HT1080 (cell line): ENCODE data around the gene NCOA1. TPM values are rescaled to one million over a fixed set of nuclear protein-coding genes. Genes with fewer than 3 reads are reported as not detected.

ENCODE experiments used
- DNase-seq: peaks from one replicate; pipeline ENCODE4 v3.0.0-alpha.2; 2015; ENCODE audit warnings: low read depth
- total RNA-seq: library from RNA; depleted of rRNA; stranded (reverse); fragments of >200 nt; shearing (Covaris generic); gene quantifications from 2 replicates; pipeline ENCODE4 v1.2.3, GENCODE V29; 2014

The NCOA1 gene
- total RNA-seq, 1 experiment from 2014 or later = 10.4 TPM

DNA sequence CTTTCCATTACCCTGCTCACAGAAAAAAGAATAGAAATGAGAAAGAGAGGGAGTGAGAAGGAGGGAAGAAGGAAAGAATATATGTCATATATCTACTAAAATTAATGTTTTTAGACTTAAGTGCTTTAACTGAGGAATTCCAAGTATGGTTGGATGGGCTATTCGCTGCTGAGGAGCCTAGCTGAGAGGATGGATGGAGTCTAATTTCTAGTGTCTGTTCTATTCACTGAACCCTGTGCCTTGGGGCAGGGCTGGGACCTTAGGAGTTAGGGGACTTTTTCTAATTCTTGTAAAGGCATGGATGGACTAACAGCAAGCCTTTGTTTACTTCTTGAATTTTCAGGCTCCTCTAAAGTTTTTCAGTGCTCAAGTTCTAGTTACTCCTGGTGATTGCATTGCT, 192.4 kb downstream of the NCOA1 start:
- DNase-seq = no peak

DNA sequence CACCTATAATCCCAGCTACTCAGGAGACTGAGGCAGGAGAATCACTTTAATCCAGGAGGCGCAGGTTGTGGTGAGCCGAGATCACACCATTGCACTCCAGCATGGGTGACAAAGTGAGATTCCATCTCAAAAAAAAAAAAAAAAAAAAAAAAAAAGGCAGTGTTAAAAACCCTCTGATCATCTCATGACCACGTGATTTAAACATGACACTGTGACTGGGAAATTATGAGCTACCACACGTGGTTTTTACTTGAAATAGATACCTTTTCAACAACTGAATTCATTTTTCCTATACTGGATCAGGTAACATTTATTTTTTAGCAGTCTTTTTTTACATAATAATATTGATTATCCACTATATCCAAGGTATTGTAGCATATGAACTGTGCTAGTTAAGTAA, 199.5 kb downstream of the NCOA1 start:
- DNase-seq = no peak

DNA sequence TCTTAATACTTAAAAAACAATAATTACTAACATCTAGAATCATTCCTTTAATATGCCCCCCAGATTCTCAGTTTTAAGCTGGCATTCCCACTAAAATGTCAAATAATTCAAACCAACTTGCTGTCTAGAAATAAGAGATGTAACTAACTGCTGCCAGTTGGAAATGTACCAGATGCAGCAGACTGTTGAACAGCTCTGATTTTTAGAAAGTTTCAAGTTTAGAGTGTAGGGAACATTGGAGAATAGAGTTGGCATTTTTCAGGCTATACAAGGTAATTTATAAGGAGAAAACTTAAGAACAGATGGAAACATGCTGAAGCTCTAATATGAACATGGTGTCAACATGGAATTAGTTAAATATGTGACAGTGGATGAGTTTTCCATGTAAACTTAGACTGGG, 200.8 kb downstream of the NCOA1 start:
- DNase-seq = no peak

DNA sequence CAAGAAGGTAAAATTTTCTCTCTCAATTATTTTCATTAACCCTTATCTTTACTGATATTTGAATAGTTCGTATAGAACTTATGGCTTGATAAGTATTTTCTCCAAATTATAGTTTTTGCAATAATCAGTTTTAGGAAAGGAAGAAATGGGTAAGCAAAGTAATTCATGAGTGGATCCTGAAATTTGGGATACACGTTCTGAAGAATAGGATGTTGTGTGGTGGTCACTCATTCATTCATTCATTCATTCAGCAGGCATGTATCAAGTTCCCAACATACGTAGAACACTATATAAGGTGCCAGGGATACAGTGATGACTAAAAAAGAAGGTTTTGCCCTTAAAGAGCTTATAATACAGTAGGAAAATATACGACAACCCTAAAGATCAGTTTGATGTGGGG, 206.7 kb downstream of the NCOA1 start:
- DNase-seq = no peak

DNA sequence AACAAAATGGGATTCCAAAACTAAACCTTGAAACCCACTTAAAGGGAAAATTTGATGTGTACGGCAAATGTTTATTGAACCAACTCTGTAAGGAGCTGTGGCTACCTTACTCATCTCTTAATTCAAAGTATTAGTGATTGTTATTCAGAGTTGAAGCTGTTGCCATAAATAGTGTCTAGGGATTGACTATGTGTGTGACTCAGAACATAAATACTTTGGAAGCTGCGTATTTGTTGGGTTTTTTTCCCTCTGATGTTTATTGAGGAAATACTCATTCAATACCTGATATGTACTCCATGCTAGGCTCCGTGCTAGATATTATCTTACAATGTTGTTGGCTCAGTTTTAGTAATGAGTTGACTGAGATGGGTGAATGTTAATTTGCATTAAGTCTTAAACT, 211.7 kb downstream of the NCOA1 start:
- DNase-seq = peak; percentile 83

DNA sequence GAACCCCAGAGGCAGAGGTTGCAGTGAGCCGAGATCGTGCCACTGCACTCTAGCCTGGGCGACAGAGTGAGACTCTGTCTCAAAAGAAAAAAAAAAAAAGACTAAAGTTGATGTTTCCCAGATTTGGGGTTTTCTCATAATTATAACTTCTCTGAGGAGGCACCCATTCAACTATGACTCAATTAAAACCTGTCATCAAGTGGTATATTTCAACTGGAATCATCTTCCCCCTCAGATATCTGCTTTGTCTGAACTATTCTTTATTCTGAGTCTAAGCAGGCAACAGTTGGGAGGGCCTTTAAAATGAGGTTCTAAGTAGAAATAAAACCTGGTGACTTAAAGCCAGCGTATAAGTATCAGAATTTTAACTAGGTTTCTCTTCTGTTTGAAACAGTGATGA, 213.6 kb downstream of the NCOA1 start:
- DNase-seq = no peak

DNA sequence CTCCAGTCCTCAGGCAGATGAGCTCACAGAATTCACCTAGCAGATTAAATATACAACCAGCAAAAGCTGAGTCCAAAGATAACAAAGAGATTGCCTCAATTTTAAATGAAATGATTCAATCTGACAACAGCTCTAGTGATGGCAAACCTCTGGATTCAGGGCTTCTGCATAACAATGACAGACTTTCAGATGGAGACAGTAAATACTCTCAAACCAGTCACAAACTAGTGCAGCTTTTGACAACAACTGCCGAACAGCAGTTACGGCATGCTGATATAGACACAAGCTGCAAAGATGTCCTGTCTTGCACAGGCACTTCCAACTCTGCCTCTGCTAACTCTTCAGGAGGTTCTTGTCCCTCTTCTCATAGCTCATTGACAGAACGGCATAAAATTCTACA, 216.1 kb downstream of the NCOA1 start:
- no peak for DNase-seq

DNA sequence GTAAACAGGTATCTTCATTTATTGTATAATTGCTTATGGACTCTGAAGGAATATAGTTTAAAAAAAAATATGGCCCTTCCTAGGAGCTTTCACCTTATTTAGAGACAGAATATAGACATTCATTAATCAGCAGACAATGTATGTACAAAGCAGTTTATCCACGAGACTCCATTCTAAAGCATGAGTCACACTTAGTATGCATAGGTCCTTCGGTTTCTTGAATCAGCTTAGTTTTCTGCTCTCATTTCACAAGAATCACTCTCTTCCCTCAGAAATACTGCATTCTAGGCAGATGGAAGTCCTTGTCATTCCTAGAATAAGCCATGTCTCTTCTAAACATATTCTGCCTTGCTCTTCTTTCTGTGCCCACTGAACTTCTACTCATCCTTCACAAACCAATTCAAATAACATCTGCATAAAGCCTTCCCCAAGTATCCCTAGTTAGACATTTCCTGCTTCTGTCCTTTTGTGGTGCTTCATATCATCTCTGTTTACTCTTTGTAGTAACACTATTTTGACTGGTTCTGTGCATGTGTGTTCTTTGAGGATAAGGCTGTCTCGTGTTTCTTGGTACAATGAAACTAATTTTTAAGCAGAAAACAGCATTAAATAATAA, 217.6 kb downstream of the NCOA1 start:
- DNase-seq = peak; percentile 65

DNA sequence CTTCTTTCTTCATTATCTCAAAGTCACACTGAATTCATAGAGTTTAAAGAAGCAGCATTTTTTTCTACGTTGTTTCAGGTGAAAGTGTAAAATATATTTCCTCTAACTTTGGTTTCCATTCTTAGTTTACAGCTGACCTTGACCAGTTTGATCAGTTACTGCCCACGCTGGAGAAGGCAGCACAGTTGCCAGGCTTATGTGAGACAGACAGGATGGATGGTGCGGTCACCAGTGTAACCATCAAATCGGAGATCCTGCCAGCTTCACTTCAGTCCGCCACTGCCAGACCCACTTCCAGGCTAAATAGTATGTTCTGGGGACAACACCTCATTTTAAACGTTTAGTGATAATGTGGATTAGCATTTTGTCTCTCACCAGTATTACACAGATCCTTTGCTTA, 219.8 kb downstream of the NCOA1 start:
- DNase-seq = no peak

DNA sequence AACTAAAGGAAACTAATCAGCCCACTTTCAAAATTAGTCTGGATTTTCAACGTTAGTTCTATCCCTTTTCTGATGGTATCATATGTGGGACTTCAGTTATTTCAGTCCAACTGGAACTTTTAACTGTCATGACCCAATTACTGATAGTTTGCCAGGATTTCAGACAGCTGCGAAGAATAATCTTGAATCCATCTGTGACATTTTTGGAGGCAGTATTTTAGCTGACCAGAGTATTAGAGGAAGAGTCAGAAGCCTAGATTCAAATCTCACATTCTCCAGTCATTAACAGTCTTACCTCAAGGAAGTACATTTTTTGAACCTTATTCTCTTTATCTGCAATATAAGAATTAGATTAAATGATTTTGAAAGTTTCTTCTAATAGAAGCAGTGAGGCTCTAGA, 220.8 kb downstream of the NCOA1 start:
- DNase-seq = no peak

DNA sequence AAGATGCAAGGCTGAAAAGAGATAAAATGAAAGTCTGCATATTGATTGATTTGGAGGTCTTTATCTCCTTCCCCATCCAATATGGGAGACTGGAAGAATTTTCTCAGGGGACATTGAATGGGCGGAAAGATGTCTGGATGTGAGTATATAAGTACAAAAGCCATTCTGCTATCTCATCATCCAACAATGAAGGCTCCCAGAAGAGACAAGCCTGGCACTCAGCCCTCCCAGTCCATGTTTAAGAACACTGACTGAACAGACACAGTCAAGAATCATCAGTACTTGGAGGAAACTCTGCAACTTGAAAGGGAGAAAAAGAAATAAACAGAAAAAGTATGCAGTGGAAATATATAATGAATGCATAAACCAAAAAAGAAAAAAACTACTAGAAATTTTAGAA, 221.2 kb downstream of the NCOA1 start:
- DNase-seq = no peak

DNA sequence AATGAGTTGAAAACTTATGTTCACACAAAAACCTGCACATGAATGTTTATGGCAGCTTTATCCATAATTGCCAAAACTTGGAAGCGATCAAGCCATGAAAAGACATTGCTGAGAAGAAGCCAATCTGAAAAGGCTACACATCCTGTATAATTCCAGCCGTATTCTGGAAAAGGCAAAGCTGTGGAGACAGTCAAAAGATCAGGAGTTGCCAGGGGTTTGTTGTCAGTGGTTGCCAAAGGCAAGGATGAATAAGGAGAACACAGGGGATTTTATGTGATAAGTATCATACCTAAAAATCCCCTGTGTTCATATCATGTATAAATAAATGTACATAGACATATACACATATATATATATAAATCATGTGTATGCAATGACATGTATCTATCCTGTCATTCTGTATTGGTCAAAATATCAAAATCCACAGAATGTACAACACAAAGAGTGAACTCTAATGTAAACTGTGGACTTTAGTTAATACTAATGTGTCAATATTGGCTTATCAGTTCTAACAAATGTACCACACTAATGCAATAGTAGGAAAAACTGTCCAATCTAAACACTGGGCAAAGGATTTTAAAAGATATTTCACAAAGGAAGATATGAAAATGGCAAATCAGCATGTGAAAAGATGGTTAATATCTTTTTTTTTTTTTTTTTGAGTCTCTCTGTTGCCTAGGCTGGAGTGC, 226.4 kb downstream of the NCOA1 start:
- DNase-seq = no peak

DNA sequence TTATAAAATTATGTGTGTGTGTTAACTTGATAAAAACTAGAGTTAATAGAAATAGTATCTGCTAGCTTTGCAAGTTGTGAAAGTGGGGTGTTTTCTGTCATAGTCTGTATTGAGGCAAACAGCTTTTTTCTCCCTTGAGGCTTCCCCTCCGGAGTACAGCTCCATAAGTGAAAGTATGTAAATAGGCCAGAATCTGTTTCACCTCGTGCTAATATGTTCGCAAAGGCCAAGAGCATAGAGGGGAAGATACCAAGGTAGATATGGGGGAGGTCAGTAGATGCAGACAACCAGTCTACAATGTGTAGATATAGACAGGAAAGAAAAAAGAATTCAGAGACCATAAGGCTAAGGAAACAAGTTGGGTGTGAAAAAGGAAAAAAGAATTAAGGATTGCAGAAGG, 229.3 kb downstream of the NCOA1 start:
- DNase-seq = no peak

DNA sequence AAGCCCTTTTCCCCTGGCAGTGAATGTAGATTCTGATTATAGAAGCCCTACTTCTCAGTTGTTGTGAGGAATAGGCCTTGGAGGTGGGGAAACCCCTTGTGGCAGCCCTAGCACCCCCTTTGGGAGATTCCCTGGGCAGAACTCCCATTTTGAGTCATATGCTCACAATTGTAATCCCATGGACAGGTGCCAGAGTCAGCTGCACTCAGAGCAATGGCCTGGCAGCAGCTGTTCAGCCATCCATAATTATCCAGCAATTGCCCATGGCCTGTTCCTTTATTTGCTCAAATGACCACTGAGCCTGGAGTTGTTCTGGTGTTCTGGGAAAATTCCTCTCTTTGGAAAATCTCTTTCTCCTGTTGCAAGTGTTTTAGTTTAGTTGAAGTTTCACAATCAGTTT, 230.4 kb downstream of the NCOA1 start:
- peak; percentile 41 for DNase-seq

DNA sequence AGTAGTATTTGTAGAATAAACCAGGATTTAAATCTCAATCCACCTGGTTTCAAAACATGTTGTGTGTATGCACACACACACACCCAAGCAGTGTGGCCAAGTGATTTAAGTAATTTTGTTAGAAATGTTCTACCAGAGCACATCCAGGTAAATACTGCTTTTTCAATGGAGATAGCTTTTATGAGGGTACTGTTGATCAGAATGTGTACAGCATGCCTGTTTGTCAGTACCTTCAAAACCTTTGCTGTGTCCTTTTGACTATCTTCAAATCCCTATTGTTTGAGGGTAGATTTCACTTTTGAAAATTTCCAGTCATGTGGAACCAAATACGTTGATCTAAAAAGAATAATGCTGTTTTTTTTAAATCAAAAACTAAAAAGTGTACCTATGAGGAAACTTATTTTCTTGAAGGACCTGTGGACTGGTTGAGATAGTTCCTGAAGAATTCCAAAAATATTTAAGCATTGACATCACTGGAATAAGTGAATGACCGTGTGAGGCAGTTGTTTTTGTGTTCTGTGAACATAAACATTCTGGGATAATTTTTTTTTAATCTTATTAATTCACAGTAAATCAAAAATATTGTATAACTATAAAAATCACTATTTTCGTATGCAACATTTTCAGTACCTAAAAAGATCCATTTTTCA, 231.2 kb downstream of the NCOA1 start:
- DNase-seq = no peak

DNA sequence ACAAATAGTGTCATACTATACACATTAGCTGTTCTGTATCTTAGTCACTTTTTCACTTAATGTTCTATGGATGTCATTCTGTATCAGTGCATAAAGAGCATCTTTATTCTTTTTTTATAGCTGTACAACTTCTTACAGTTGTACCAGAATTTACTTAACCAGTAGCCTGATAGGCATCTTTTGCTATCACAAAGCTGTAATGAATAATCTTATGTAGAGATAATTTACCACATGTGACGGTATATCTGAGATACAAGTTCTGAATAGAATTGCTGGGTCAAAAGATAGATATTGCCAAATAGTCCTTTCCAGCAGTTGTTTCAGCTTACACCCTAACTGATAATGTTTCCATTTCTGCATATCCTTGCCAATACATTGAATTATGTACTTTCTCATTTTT, 232.1 kb downstream of the NCOA1 start:
- DNase-seq = no peak

DNA sequence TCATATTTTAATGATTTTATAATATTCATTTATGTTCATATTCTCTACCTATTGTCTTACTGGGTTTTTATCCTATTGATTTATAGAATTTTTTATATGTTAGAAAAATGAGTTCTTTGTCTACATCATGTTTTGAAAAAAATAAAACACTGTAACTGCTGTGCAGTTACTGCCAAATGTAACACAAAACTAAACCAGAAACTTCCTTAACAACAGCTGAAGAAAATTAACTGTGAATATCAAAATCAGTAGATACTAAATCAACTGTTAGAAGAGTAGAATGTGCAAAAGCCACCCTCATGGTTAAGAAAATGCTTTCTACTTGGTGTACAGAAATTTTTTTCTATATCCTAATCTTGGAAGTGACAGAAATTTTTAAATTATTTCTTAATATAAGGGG, 232.6 kb downstream of the NCOA1 start:
- no peak for DNase-seq

DNA sequence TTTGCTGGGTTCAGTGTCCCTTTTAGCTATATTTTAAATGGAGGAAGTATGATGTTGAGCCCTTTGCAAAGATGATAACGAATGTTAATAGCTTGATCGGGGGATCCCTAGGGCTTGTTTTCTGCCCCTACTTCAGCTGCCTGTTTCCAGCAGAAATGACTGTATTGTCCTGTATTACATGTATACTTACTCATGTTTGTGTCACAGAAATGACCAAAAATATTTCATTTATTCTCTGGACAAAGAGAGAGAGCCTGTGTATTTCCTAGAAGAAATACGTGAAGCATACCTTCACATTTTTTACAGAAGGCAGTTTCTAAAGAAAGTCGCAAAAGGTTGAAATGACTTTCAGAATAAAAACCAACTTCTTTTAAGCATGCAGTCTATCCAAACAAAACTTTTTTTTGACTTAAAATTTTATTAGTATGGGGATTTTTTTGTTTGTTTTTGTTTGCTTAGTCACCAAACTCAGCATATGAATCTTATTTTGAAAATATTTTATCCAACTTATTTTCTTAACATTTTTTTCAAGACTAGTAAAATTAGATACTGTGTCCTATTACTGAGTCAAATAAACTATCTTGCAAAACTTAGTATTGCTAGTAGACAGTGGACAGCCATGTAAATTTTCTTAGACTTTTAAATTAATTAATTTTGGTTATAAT, 233.2 kb downstream of the NCOA1 start:
- no peak for DNase-seq

DNA sequence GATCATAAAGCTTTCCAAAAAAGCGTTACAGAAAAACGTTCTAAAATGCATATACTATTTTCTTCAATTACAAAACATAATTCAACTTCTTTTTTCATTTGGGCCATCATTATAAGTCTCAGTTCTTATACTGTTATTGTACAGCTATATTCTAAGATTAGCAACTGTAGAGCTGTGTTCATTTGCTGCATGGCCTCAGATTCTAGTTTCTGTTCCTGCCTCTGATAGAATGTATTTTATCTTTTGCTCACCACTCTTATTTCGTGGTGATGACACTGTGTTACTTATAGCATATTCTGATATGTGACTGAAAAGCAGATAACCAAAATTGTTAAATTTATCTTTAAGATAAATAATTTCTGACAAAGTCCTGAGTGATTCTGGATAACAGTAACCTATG, 234.9 kb downstream of the NCOA1 start:
- no peak for DNase-seq

DNA sequence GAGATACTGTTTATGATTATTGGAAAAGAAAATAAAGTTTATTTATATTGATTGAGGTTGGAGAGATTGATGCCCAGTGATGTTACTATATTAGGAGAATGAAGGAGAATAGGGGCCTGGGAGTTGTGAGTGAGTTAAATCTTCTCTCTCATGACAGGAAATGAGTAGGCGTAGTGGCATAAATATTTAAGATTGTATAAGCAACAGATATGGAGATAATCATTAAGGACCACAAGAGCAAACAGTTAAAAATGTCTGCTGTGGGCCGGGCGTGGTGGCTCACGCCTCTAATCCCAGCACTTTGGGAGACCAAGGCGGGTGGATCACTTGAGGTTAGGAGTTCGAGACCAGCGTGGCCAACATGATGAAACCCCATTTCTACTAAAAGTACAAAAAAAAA, 239.4 kb downstream of the NCOA1 start:
- peak; percentile 39 for DNase-seq

DNA sequence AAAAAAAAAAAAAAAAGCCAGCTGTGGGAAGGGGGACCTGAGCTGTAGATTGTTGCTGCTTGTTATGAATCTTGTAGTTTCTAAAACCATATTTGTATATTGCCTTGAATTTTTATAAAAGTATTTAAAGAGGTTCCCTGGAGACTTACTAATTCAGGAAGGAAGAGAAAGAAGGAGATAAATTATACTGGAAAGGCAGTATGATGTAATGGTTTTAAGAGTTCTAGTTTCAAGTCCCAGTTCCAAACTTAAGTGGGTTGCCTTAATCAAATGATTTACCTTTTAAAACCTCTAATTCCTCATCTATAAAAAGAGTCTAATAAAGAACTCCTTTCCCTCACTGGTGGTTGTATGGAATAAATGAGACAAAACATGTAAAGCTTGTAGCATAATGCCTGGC, 240.0 kb downstream of the NCOA1 start:
- no peak for DNase-seq

DNA sequence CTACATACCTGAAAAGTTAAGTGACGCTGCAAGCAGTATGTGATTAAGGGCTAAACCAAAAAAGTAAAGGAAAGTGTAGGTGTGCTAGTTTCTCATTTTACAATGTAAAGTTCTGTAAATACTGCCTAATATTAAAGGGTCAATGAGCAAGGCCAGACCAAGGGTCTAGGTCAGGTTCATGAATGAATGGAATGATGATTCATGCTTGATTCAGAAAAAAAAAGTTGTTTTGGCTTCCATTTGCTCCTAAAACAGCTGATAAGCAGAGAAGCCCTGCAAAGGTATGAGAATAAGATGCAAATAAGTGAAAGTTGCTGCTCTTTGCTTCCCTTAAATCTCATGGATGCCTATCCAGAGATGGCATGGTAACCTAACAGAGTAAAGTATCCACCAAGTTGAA, 240.9 kb downstream of the NCOA1 start:
- peak; percentile 26 for DNase-seq

DNA sequence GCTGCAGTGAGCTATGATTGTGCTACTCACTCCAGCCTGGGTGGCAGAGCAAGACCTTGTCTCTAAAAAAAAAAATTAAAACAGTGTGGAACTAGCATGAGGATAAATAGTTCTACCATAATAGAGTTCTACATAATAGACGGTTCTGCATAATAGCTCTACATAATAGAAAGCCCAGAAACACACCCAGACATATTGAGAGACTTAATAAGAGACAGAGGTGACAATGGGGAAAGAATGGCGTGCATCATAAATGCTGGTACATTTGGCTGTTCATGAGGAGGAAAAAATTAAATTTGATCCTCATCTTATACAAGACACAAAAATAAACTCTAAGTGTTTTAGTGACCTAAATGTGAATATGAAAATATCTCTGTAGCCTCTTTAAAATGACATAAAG, 243.7 kb downstream of the NCOA1 start:
- DNase-seq = no peak
